GM12878 (cell line): ENCODE measurements around the gene CTDP1. TPM values are rescaled to one million over a fixed set of nuclear protein-coding genes. Genes with fewer than 3 reads are reported as not detected.

ENCODE experiments used
- ATAC-seq: fragments of 200-7000 bp; cut with Tn5 transposase; 3 replicates; pipeline ENCODE4 v1.9.1; 2020; ENCODE audit warnings: mild to moderate bottlenecking, moderate library complexity
- BruUV-seq: library from RNA; stranded (reverse); fragments of 400-500 nt; replicated peaks from 2 replicates; lab custom pipeline; 2021; lab: Mats Ljungman, UMichigan
- CTCF ChIA-PET: fragments of 300-600 bp; sonication (Branson Sonifier 250); formaldehyde crosslinking; extraction: SDS; loops from one replicate; lab custom pipeline; 2021; ENCODE audit warnings: inconsistent platforms; lab: Yijun Ruan, JAX
- POLR2A ChIA-PET: fragments of 350-600 bp; formaldehyde crosslinking; extraction: SDS; loops from one replicate; lab custom pipeline; 2021; ENCODE audit warnings: inconsistent platforms; lab: Charles Lee
- RAD21 ChIA-PET: fragments of 300-600 bp; sonication (Branson Sonifier 250); formaldehyde crosslinking; loops from one replicate; lab custom pipeline; 2023; ENCODE audit warnings: antibody characterized with exemption; ENCODE audit not compliant: unreplicated experiment; lab: Charles Lee
- SMC1A ChIA-PET: fragments of 300-600 bp; sonication (Branson Sonifier 250); formaldehyde crosslinking; loops from one replicate; lab custom pipeline; 2023; ENCODE audit not compliant: unreplicated experiment, uncharacterized antibody; lab: Charles Lee
- DNase-seq: peaks from one replicate; pipeline ENCODE4 v3.0.0-alpha.2; 2011; ENCODE audit warnings: low read depth, low spot score
- FAIRE-seq: peaks from 3 replicates; lab custom pipeline; 2011; peaks lifted over from hg19 to GRCh38; lab: Jason Lieb, UNC
- H2AFZ ChIP-seq: 2 replicates; pipeline ENCODE4 v1.6.0; 2011; ENCODE audit warnings: low read depth, low read length, control low read depth; ENCODE audit not compliant: control insufficient read depth
- H3K27ac ChIP-seq: 2 replicates; pipeline ENCODE4 v1.5.1; 2011; ENCODE audit warnings: control low read depth; ENCODE audit not compliant: control insufficient read depth, insufficient read depth
- H3K27me3 ChIP-seq, 2 experiments: replicated peaks in 1 of 2; 2 replicates each; pipeline versions ENCODE4 v1.6.0 to v1.6.1; 2011; ENCODE audit warnings: low read length in 1 of 2; ENCODE audit not compliant: control insufficient read depth in 2 of 2, insufficient read depth in 2 of 2
- H3K36me3 ChIP-seq, 2 experiments: 2 replicates each; pipeline ENCODE4 v1.5.1; 2011; ENCODE audit warnings: low read length in 1 of 2; ENCODE audit not compliant: control insufficient read depth in 2 of 2, insufficient read depth in 2 of 2
- H3K4me1 ChIP-seq: 2 replicates; pipeline ENCODE4 v1.6.1; 2011; ENCODE audit warnings: mild to moderate bottlenecking, low read length, moderate library complexity, mixed read lengths; ENCODE audit not compliant: control insufficient read depth, insufficient read depth
- H3K4me2 ChIP-seq: 2 replicates; pipeline ENCODE4 v1.6.0; 2011; ENCODE audit warnings: control low read depth; ENCODE audit not compliant: control insufficient read depth, insufficient read depth
- H3K4me3 ChIP-seq: fragments of 200-600 bp; sonication (generic); 2 replicates; pipeline ENCODE4 v1.5.1; 2016
- H3K79me2 ChIP-seq: 2 replicates; pipeline ENCODE4 v1.6.0; 2011; ENCODE audit warnings: low read length; ENCODE audit not compliant: control insufficient read depth, insufficient read depth
- H3K9ac ChIP-seq: 2 replicates; pipeline ENCODE4 v1.8.0; 2011; ENCODE audit warnings: low read length, control low read depth, mixed read lengths; ENCODE audit not compliant: control insufficient read depth, insufficient read depth
- H3K9me3 ChIP-seq: replicated peaks from 3 replicates; pipeline ENCODE4 v1.5.1; 2011; ENCODE audit warnings: mild to moderate bottlenecking, low read length; ENCODE audit not compliant: control insufficient read depth, insufficient read depth
- H4K20me1 ChIP-seq: 2 replicates; pipeline ENCODE4 v1.6.0; 2011; ENCODE audit not compliant: control insufficient read depth, insufficient read depth
- CEBPB ChIP-seq, 2 experiments: fragments of 150-350 bp in 1 of 2; IDR thresholded peaks; 2 replicates each; pipeline ENCODE4 v1.6.1; 2012 to 2014; ENCODE audit warnings: low read depth in 2 of 2, low read length in 2 of 2, borderline replicate concordance in 1 of 2, inconsistent platforms in 1 of 2
- CHD1 ChIP-seq: IDR thresholded peaks from 2 replicates; pipeline ENCODE4 v1.6.1; 2012; ENCODE audit warnings: low read depth, low read length, improper control_type of control experiment
- E2F8 ChIP-seq: fragments of 450-650 bp; IDR thresholded peaks from 2 replicates; pipeline ENCODE4 v1.6.1; 2018; ENCODE audit warnings: mild to moderate bottlenecking, low read depth, moderate library complexity; ENCODE audit not compliant: partially characterized antibody
- EED ChIP-seq: sonication (generic); IDR thresholded peaks from 2 replicates; pipeline ENCODE4 v1.6.1; 2016; ENCODE audit warnings: antibody characterized with exemption, low read depth
- FOXM1 ChIP-seq: IDR thresholded peaks from 2 replicates; pipeline ENCODE4 v1.6.1; 2012; ENCODE audit warnings: low read depth, mild to moderate bottlenecking, inconsistent platforms, low read length, moderate library complexity
- GATAD2B ChIP-seq: fragments of 450-650 bp; conservative IDR thresholded peaks from 2 replicates; pipeline ENCODE4 v1.6.1; 2017; ENCODE audit warnings: low read depth, mild to moderate bottlenecking, moderate library complexity
- MXI1 ChIP-seq: fragments of 150-350 bp; IDR thresholded peaks from 2 replicates; pipeline ENCODE4 v1.6.1; 2011; ENCODE audit warnings: low read depth, mild to moderate bottlenecking, inconsistent platforms, low read length, improper control_type of control experiment
- NKRF ChIP-seq: fragments of 450-650 bp; conservative IDR thresholded peaks from 2 replicates; pipeline ENCODE4 v1.6.1; 2017; ENCODE audit warnings: mild to moderate bottlenecking, moderate library complexity
- PAX8 ChIP-seq: fragments of 450-650 bp; IDR thresholded peaks from 2 replicates; pipeline ENCODE4 v1.6.1; 2017; ENCODE audit warnings: mild to moderate bottlenecking, moderate library complexity
- PML ChIP-seq: IDR thresholded peaks from 2 replicates; pipeline ENCODE4 v1.6.1; 2012; ENCODE audit warnings: low read length, inconsistent platforms
- SIN3A ChIP-seq: IDR thresholded peaks from 2 replicates; pipeline ENCODE4 v1.6.1; 2012; ENCODE audit warnings: low read depth, low read length, improper control_type of control experiment
- TCF7 ChIP-seq: IDR thresholded peaks from 2 replicates; pipeline ENCODE4 v1.6.1; 2014; ENCODE audit warnings: antibody characterized with exemption, borderline replicate concordance
- USF2 ChIP-seq: IDR thresholded peaks from 2 replicates; pipeline ENCODE4 v1.6.1; 2011; ENCODE audit warnings: low read depth, low read length, improper control_type of control experiment, borderline replicate concordance
- ZNF217 ChIP-seq: fragments of 450-650 bp; IDR thresholded peaks from 2 replicates; pipeline ENCODE4 v1.6.1; 2017; ENCODE audit warnings: antibody characterized with exemption, mild to moderate bottlenecking
- WGBS: methylation state at CpG from one replicate; pipeline ENCODE4 v1.1.6; 2016; ENCODE audit warnings: low lambda C conversion rate; ENCODE audit not compliant: insufficient replicate concordance, insufficient coverage; ENCODE audit errors: missing lambda C conversion rate; 5-methylcytosine and 5-hydroxymethylcytosine counted together
- in situ Hi-C: fragments of 300-500 bp; cut with MboI; formaldehyde crosslinking; loops from 9 replicates; pipeline ENCODE4 v1.14.3; 2018; ENCODE audit warnings: mixed read lengths
- intact Hi-C: fragments of 100-400 bp; cut with micrococcal nuclease; formaldehyde crosslinking; loops from one replicate; pipeline ENCODE4 v1.14.2; 2022; ENCODE audit not compliant: unreplicated experiment
- polyA plus RNA-seq, 11 experiments: library from polyadenylated mRNA; depleted of rRNA in 4 of 11; unstranded in 6 of 11; stranded (reverse) in 5 of 11; fragments of >200 nt; fragmentation: Nextera tagmentation in 4 of 11; fragmentation: Illumina TruSeq in 1 of 11; extraction: Ambion mirVana in 4 of 11; extraction: Trizol in 1 of 11; gene quantifications; 1 replicate in 1 of 11; 2 replicates in 10 of 11; pipeline versions ENCODE4 v1.2.1 to v1.2.3, GENCODE V29; 2011 to 2016; ENCODE audit warnings: inconsistent platforms in 2 of 11, missing spikeins in 2 of 11, low read depth in 1 of 11
- total RNA-seq, 4 experiments: library from RNA; depleted of rRNA in 3 of 4; stranded (reverse); fragments of >200 nt in 3 of 4; fragmentation: Illumina TruSeq in 1 of 4; extraction: Trizol in 1 of 4; gene quantifications; 2 replicates each; pipeline versions ENCODE4 v1.2.1 to v1.2.3, GENCODE V29; 2013 to 2021

Gene CTDP1
- total and polyA plus RNA-seq, 10 of the 15 experiments (the other 5 are each of a cell fraction or from before 2014, with no cell fraction given) = 0.32 to 31.3 (median 8.8) TPM

- ChIA-PET SMC1A (no interaction called here), POLR2A (no interaction called here), RAD21 (no interaction called here), CTCF (interaction anchor here (0.6 kb wide), 1 partner anchor 40 kb away, joined by 3 read pairs; no protein-coding TSS in a partner anchor)
- in situ Hi-C loops (no loop called here), intact Hi-C loops (no loop called here)
- H3K4me2 ChIP-seq = no peak overlapping the region
- H3K4me1 ChIP-seq = no peaks in the 10 kb centered on the region
- no peaks in the 10 kb centered on the region for H3K79me2 ChIP-seq
- H4K20me1 ChIP-seq = no peaks in the 10 kb centered on the region
- no peak overlapping the region for H3K27ac ChIP-seq
- DNase-seq (no peak), FAIRE-seq (no peak), ATAC-seq (no peak)
- no peaks in the 10 kb centered on the region for H3K9me3 ChIP-seq
- BruUV-seq = no TSS peak
- no peak overlapping the region for H2AFZ ChIP-seq
- H3K4me3 ChIP-seq = no peak overlapping the region
- H3K36me3 ChIP-seq = no peaks in the 10 kb centered on the region
- peaks cover 0 to 4% of the 10 kb centered on the region in 2 experiments; a peak in 3 of 4 replicates for H3K27me3 ChIP-seq
- 71% methylated on average over 37 of the region's 39 CpGs for WGBS
- no peak for TF ChIP-seq EED
- no peak for TF ChIP-seq FOXM1
- no peak for TF ChIP-seq SIN3A
- TF ChIP-seq GATAD2B = no peak
- no peak for TF ChIP-seq MXI1
- TF ChIP-seq E2F8 = no peak
- TF ChIP-seq NKRF = no peak
- no peak for TF ChIP-seq USF2
- TF ChIP-seq CEBPB (IDR thresholded peaks at IDR 0.05; ENCODE audit: borderline replicate concordance in 1 of 2, low read depth in 2 of 2, low read length in 2 of 2) = no peak
- no peak for TF ChIP-seq PAX8
- TF ChIP-seq CHD1 = no peak
- no peak for TF ChIP-seq PML
- no peak for TF ChIP-seq TCF7
- TF ChIP-seq ZNF217 = no peak
- no peak overlapping the region for H3K9ac ChIP-seq
Observed at GRCh38 chr18:79800371-79801180, 121.0 kb downstream of the CTDP1 start.
